ENCODE results near the gene YPEL1.
"Not testable (repeated sequence)": the region's sequence is repeated elsewhere in the genome, so short reads cannot be mapped to it uniquely, and the experiment has no call there.

The YPEL1 gene

GRCh38 chr22:21681566-21682370 lies 53.8 kb downstream of the YPEL1 start:
- DNase-seq, result no peak

DNA sequence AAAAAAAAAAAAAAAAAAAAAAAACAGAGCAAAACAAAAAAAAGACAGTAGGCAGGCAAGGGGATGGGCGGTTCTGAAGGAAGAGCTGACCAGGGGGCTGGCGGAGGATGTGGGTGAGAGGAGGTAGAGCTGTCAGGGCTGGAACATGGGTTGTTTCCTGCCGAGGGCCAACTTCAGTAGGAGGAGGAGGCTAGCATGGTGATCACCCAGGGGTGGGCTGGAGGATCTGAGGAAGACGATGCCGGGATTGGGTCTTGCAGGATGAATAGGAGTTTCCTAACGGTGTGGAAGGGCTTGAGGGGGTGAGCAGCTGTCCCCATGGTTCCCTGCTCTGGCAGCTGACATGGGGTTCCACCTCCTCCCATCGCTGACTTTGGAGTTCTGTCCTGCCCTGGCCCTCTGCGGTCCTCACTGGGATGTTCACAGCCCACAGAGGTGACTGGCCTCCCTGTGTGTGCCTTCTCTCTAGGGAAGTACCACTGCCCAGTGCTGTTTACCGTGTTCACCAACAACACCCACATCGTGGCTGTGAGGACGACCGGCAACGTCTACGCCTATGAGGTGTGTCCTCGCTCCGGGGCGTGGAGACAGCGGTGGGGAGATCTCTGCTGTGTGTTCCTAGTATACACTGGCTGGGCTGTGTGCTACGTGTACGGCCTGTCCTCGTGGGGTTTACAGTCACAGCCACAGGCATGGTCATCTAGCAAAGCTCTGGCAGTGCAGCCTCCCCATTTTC lies 54.6 kb downstream of the YPEL1 start:
- DNase-seq, result no peak

DNA sequence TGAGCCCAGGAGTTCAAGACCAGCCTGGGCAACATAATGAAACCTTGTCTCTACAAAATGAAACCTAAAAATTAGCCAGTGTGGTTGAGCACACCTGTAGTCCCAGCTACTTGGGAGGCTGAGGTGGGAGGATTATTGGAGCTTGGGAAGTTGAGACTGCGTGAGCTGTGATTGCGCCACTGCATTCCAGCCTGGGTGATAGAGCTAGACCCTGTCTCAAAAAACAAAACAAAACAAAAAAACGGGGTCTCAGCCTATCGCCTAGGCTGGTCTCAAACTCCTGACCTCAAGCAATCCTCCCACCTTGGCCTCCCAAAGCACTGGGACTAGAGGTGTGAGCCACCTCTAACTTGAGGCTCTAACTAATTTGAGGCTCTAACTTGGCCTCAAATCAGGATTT lies 56.2 kb downstream of the YPEL1 start:
- no peak for DNase-seq

DNA sequence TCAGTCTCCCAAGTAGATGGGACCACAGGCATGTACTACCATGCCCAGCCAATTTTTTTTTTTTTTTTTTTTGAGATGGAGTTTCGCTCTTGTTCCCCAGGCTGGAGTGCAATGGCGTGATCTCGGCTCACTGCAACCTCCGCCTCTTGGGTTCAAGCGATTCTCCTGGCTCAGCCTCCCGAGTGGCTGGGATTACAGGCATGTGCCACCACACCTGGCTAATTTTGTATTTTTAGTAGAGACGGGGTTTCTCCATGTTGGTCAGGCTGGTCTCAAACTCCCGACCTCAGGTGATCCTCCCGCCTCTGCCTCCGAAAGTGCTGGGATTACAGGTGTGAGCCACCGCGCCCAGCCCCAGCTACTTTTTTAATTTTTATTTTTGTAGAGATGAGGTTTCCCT lies 56.8 kb downstream of the YPEL1 start:
- not testable (repeated sequence) for DNase-seq

DNA sequence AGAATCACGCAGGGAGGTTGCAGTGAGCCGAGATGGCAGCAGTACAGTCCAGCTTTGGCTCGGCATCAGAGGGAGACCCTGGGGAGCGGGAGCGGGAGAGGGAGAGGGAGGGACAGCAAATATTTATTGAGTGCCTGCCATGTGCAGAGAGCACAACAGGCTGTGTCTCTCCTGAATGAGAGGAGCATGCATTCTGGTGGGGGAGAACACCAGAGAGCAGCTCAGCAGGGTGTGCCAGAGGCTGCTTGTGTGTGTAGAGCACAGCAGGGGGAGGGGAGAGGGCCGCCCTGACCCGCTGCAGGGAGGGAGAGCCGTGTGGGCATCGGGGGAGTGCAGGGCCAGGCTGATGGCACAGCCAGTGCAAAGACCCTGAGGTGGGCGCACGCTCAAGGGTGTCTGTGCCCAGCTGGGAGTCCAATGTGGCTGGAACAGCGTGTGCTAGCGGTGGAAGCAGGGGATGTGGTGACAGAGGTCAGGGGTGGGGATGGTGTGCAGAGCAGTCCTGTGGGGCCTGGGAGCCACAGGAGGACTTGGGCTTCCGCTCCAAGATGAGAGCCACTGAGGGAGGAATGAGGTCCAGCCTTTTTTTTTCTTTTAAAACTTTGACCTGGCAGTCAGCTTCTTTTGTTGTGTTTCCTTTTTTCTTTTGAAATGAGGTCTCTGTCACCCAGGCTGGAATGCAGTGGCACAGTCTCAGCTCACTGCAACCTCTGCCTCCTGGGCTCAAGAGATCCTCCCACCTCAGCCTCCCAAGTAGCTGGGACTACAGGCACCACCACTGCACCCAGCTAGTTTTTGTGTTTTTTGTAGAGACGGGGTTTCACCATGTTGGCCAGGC lies 57.8 kb downstream of the YPEL1 start:
- no peak for DNase-seq

DNA sequence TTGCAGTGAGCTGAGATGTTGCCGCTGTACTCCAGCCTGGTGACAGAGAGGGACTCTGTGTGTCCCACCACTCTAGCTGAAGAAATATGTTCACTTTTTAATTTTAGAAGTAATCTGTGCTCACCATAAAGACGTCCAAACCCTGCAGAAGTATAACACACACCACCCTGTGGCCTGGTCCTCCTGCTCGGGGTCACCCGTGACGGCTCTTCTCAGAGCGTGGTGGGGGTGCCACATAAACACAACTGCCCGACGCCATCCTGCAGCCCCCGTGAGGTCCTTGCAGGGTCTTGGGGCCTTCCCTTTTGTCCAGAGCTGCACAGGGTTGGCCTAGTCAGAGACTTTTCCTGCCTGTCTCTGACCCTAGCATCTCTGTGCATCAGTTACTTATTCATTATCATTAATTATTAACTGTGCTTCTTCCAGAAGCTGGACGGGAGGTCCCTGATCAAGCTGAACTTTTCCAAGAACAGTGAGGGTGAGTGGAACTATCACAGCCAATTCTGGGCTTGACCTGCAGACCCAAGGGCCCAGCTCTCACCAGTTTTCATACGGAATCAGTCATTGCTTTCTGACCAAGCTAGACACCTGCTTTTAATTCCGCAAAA lies 60.9 kb downstream of the YPEL1 start:
- no peak for DNase-seq

DNA sequence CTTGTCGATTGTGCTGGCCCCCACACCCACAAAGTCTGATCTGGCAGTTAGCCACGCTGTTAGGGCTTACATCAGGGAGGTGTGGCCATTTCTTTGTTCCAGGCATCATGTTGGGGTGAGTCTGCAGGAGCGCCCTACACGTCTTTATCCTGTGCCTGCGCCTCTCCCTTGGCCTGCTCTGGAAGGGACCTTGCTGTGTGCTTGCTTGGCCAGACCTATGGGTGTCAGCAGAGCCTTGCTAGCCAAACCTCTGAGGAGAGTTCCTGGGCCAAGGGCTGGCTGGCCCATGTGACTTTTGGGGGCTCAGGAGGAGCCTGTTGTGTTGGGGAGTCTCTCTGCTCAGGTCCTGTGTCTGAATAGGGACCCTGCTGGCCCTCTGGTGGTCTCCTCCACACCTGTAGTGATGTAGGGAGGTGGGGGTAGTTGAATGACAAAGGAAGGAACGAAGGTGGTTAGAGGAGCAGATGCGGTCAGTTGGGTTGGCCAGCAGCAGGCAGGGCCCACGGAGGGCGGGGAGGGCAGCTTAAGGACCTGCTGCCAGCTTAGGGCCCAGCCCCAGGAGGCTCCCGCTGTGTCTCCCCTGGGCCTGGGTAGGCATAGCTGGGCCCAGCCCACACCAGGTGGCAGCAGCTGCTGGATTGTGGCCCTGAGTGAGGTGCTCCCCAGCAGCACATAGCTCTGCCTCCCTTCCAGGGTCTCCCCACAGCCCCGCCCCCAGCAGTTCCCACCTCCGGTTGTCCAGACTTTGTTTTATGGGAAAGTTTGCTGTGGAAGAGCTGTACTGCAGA lies 61.9 kb downstream of the YPEL1 start:
- DNase-seq, result no peak

DNA sequence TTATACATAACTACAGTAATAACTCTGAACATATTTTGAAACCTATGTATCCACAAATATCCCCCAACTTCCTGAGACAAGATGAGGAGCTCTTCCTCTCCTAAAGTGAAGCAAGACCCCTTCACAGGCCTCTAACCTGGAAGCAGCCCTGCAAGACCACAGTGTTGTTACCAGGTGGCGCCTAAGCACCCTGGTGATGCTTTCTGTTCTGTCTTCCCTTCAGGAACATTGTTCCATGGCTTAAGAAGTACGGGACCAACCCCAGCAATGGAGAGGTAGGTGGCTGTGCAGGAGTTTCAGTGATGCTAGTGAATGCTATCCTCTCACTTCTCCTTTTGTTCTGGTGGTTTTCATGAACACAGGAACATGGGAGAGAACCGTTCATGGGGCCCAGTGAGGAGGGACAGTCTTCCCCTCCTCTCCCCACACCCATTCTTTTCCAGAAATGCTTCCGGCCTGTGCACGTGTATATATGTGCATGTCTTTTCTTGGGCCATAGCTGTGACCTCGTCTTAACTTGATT lies 63.4 kb downstream of the YPEL1 start:
- DNase-seq, result no peak

- no peak for DNase-seq
These were observed 66.6 kb downstream of the YPEL1 start for GRCh38 chr22:21669026-21669425.

GRCh38 chr22:21666786-21667185 lies 68.8 kb downstream of the YPEL1 start:
- no peak for DNase-seq

DNA sequence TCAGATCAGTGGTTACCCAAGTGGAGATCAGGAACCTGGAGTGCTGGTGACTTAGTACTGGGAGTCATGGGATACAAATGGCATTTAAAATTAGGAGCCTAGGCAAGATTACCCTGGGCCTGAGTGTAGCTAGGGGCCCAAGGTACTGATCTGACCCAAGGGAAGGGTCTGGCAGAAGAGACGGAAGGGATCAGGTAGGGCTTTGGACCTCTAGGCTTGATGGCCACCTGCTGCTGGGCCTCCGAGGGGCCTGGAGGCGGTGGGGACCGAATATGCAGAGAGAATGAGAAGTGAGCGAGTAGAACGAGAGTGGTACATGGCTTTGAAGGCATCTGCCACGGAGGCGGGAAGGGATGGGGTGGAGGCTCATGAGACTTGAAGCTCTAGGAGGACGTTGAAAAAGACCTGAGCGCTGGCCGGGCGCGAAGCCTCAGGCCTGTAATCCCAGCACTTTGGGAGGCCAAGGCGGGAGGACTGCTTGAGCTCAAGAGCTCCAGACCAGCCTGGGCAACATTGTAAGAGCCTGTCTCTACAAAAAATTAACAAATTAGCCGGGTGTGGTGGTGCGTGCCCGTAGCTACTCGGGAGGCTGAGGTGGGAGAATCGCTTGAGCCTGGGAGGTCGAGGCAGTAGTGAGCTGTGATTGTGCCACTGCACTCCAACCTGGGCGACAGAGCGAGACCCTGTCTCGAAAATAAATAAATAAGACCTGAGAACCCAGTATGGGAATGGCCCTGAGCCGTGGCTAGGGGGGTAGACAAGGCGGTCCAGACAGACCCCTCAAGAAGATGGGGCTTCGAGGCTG lies 70.3 kb downstream of the YPEL1 start:
- DNase-seq, result no peak

- no peak for DNase-seq
These were observed 71.9 kb downstream of the YPEL1 start for GRCh38 chr22:21663738-21664137.

DNA sequence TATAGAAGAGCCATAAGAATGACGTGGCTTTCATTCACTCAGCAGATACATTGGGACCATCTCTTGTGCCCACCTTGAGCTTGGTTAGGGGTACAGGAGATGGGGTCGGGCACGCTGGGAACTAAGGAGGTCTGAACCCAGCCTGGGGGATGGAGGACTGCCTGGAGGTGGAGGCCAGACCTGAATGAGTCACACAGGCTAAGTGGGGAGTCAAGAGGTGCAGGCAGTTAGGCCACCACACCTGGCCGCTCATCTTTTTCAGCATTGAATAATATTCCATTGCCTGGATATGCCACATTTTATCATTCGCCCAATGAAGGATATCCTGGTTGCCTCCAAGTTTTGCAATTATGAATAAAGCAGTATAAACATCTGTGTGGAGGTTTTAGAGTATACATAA lies 73.6 kb downstream of the YPEL1 start:
- DNase-seq, result no peak

DNA sequence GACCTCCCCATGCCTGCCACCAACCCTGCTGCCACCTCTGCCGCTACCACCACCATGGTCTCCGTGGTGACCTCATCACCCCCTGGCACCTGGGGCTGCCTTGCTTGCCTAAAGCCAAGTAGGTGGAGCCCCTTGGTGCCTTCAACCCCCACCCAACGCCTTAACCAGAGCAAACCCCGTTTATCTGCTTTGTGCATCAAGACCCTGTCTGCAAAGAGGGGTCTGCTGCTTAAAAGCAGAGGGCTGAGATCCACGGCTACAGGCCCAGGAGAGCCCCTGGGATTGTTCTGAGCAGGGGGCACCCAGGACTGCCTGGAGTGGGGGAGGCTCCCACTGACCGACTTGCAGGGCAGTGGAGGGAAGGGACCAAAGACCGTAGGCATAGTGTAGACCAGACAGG lies 74.7 kb downstream of the YPEL1 start:
- no peak for DNase-seq

DNA sequence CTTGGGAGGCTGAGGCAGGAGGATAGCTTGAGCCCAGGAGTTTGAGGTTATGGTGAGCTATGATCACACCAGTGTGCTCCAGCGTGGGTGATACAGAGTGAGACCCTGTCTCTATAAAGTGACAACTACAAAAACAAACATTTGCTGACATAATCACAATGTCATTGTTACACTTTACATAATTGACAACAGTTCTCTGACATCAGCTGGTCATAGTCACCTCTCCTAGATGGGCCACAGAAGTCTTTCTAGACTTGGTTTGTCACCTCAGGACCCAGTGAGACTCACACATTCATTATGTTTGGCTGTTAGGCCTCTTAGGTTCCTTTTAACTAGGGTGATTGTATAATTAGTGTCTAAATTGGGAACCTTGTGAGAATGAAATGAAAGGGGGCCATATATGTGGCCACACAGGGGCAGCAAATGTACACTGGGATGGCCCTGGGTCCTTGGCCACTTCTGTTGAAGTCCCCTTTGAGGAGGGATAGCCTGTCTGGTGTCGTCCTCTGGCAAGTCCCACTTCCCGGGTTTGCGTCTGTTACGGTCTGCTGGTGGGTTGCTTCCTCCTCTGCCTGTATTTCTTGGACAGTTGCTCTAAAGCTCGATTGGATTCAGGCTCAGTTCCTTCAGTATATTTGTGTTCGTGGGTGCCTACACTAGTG lies 75.6 kb downstream of the YPEL1 start:
- DNase-seq, result no peak

DNA sequence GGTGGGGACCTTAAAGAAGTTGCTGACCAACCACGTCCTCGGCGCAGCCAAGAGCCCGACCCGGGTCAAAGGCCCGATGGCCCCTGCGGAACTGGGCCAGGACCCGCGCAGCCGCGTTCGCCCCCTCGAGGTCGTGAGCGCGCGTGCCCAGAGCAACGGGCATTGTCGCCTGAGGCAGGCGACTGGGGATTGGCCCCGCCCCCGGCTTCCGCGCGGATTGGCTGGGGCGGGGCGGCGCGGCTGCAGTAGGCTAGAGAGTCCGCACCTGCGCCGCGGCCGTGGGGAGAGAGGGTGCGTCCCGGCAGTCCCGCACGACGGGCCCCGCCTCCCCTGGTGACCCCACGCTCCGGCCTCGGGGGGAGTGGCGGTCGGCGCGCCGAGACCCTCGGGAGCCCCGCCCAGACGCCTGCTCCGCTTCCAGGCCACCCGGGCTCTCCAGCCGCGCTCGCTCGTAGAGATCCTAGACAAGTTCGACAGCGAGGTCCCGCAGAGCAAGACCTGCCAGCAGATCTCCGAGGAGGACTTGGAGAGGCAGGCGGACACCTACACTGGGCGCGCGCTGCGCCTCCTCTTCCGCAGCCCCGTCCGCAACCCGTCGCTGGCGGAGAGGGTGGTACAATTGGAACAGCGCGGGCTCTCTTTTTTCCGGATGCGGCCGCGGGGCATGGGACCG lies 78.1 kb downstream of the YPEL1 start:
- DNase-seq, result peak; percentile 70 to 78

DNA sequence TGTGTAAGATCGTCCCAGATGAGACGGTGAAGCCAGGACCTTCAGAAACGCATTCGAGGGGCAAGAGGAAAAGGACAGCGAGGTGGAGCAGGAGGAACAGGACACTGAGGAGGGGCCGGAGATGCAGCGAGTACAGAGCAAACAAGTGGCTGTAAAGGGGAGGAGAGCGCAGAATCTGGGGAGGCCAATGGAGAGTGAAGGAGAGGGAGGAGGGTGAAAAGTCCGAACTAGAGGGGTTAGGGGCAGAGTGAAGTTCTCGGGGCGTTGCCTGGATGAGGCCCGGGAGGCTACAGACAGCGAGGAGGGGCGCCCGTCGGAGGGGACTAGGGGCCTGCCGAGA lies 78.6 kb downstream of the YPEL1 start:
- DNase-seq, result no peak

GRCh38 chr22:21652547-21653545 lies 82.7 kb downstream of the YPEL1 start:
- DNase-seq, result no peak
